Fibroblast of villous mesenchyme (primary cell): ENCODE results near the gene NLK. TPM values are rescaled to one million over a fixed set of nuclear protein-coding genes. Genes with fewer than 3 reads are reported as not detected.
"Not testable (repeated sequence)": the region's sequence is repeated elsewhere in the genome, so short reads cannot be mapped to it uniquely, and the experiment has no call there.

Experiments
- DNase-seq: peaks from one replicate; pipeline ENCODE4 v3.0.0-alpha.2; 2010; ENCODE audit warnings: low read depth
- H3K4me3 ChIP-seq: 2 replicates; pipeline ENCODE4 v1.5.1; 2011; ENCODE audit warnings: low read depth, mild to moderate bottlenecking, low read length
- CTCF ChIP-seq: IDR thresholded peaks from 2 replicates; pipeline ENCODE4 v1.5.1; 2012; ENCODE audit warnings: low read depth, mild to moderate bottlenecking, low read length; ENCODE audit not compliant: insufficient read depth
- total RNA-seq: library from RNA; depleted of rRNA; stranded (reverse); fragments of >200 nt; gene quantifications from 2 replicates; pipeline ENCODE4 v1.2.3, GENCODE V29; 2012

Gene NLK
- total RNA-seq, 1 donor: 33.7 TPM

- TF ChIP-seq CTCF: no peak
- no peak overlapping the region for H3K4me3 ChIP-seq
- DNase-seq: no peak
Measured at GRCh38 chr17:28199728-28200127, 157.3 kb downstream of the NLK start.

- DNase-seq: no peak
- no peak for TF ChIP-seq CTCF
- H3K4me3 ChIP-seq: no peak overlapping the region
Measured at GRCh38 chr17:28201315-28201714, 158.8 kb downstream of the NLK start.

GRCh38 chr17:28204244-28204643 is 161.8 kb downstream of the NLK start:
- TF ChIP-seq CTCF: no peak

GRCh38 chr17:28204751-28205150 is 162.3 kb downstream of the NLK start:
- TF ChIP-seq CTCF: no peak
- no peak for DNase-seq
- H3K4me3 ChIP-seq: no peak overlapping the region

More at GRCh38 chr17:28204244-28204643, 161.8 kb downstream of the NLK start:
- no peak overlapping the region for H3K4me3 ChIP-seq
- DNase-seq: no peak

GRCh38 chr17:28206292-28206691 is 163.8 kb downstream of the NLK start:
- no peak for DNase-seq
- no peak overlapping the region for H3K4me3 ChIP-seq
- TF ChIP-seq CTCF: no peak

GRCh38 chr17:28211811-28212210 is 169.3 kb downstream of the NLK start:
- DNase-seq: no peak
- TF ChIP-seq CTCF: no peak
- no peak overlapping the region for H3K4me3 ChIP-seq

GRCh38 chr17:28213578-28213977 is 171.1 kb downstream of the NLK start:
- DNase-seq, H3K4me3 ChIP-seq: not testable (repeated sequence)
